ENCODE data around the gene EDIL3.
"Not testable (repeated sequence)": the region's sequence is repeated elsewhere in the genome, so short reads cannot be mapped to it uniquely, and the experiment has no call there.

EDIL3 gene

DNA sequence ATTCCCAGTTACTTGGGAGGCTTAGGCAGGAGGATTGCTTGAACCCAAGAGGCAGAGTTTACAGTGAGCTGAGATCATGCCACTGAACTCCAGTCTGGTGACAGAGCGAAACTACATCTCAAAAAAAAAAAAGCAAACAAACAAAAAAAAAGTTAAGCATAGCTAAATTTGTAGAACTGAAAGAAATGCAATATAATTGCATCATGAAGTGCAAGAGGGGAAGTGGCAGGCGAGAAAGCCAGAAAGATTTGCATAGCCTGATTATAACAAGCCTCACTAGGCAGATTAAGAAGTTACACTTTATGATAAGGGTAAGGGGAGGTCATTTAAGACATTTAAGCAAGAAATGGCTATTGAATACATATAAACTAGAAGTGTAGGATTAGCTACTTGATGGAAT lies 187.1 kb downstream of the EDIL3 start:
- no peak for DNase-seq (ENCODE audit: low read depth in 3 of 3, low spot score in 1 of 3)

DNA sequence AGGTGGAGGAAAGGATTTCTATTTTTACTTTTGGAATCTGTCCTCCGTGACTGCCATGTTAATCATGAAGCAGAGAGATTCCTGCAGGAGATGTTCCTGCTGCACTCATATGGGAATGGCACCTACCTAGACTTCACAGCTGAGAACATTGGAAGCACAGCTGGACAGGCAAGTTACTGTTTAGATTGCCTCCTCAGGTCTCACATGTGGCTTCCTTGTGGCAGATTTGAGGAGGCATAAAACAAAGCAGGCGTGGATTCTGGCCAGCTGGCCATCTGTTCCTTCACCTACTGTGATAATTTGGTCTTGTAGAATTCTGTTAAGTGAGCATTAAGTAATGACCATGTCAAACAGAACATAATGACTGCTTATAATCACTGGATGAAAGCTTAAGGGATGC lies 193.4 kb downstream of the EDIL3 start:
- no peak for DNase-seq (ENCODE audit: low read depth in 3 of 3, low spot score in 1 of 3)

DNA sequence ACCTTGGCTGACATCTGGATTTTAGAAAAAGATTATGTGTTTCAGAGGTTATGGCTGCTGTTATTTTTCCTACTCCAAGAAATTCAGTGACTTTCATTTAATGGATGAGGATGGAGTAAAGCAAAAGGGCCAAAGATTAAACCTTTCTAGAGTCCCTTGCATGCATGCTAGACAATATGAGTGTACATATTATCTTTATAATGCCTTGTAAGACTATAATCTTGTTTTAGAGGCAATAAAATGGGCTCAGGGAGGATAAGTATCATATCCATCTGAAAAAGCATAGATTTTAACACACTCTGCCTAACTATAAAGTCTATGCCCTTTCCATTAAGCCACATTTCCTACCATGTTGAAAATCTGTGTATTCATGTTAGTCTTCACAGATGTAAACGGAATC lies 199.8 kb downstream of the EDIL3 start:
- no peak for DNase-seq (ENCODE audit: low read depth in 3 of 3, low spot score in 1 of 3)

DNA sequence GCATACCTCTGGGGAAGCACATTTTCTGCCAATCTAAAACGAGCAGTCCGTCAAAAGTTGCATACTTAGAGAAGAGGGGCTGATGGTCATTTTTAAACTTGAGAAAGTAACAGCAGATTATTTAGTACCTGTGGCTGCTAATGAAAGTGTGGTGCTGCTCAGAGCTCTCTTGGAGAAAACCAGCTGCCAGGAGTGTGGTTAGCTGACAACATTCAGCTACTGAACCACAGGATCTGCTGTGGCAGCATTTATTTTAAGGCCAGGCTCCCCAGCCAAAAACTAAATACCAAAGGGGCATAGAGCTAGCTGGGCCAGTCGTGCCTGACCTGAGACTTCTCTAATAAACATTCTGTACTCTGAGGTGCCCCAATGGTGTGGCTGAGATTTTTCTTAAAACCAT lies 203.6 kb downstream of the EDIL3 start:
- DNase-seq (ENCODE audit: low read depth in 3 of 3, low spot score in 1 of 3), result no peak

DNA sequence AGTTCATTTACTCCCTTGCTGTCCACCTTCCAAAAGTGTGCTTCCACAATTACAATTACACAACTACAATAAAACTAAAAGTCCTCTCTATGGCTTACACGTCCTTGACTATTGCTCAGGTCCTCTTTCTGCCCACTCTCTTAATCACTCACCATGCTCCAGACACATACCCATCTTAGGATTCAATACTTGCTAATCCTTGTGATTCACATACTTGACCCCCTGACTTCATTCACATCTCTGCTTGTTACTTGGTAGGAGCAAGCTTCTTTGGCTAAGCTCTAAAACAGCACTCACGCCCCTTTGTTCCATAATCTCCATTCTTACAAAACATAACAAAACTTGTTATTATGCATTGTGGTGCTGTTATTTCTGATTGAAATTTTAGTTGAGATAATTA lies 215.8 kb downstream of the EDIL3 start:
- no peak for DNase-seq (ENCODE audit: low read depth in 3 of 3, low spot score in 1 of 3)

DNA sequence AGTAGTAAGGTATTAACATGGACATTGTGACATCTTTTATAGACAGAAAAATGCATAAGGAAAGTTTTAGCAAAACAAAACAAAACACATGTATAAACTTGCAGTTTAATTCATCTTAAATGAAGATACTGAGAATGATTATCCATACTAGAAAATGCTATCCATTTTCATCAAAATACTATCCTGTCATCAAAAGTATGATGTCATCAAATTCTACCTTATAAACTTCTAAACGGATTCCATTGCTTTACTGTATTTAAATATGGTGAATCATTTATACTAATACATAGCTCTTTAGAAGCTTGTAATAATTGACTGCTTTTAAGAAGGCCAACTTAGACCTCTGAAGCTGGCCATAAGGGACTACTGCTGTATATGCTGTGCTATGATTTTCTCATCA lies 221.0 kb downstream of the EDIL3 start:
- DNase-seq (ENCODE audit: low read depth in 3 of 3, low spot score in 1 of 3), result no peak

DNA sequence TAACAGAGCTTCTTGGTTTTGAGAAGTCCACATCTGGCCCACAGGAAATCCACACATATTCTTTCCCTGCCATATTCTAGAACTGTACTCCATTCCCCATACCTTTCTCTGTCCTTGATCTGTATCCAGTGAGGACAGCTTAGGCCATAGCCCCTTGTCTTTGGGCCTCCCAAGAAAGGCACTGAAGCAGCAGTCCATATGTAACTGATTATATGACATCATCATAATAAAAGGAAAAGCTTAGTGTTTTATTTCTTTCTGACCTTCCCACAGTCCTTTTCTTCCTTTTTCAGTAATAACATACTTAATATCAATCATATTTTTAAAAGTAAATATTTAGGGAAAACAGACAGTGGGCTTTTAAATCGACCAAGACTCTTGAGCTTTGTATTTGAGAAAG lies 222.0 kb downstream of the EDIL3 start:
- DNase-seq (ENCODE audit: low read depth in 3 of 3, low spot score in 1 of 3), result no peak

DNA sequence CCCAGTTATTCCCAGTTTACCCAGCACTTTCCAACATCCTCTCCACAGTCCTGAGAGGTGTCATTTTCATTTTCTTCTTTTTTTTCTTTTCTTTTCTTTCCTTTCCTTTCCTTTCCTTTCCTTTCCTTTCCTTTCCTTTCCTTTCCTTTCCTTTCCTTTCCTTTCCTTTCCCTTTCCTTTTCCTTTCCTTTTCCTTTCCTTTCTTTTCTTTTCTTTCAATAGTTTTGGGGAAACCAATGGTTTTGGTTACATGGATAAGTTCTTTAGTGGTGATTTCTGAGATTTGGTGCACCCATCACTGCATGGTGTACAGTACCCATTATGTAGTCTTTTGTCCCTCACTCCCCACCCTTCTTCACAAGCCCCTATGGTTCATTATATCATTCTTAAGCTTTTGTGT lies 224.0 kb downstream of the EDIL3 start:
- DNase-seq (ENCODE audit: low read depth in 3 of 3, low spot score in 1 of 3), result not testable (repeated sequence)

DNA sequence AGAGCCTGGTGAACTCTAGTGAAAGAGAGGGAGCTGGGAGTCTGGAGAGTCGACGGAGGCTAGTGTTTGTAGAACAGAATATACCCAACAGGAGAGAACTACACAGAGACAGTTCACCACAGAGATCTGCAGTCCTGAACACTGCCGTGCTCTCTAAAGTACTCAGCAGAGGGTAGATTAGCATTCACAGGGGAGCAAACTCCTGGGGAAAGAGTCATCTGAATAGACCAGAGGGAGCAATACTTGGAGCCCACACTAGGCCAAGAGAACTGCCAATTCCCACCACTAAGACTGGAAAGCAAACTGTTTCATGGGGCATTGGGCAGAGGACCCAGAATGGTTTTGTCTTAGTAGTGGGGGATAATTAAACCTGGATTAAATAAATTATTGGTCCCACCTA lies 235.6 kb downstream of the EDIL3 start:
- no peak for DNase-seq (ENCODE audit: low read depth in 3 of 3, low spot score in 1 of 3)

DNA sequence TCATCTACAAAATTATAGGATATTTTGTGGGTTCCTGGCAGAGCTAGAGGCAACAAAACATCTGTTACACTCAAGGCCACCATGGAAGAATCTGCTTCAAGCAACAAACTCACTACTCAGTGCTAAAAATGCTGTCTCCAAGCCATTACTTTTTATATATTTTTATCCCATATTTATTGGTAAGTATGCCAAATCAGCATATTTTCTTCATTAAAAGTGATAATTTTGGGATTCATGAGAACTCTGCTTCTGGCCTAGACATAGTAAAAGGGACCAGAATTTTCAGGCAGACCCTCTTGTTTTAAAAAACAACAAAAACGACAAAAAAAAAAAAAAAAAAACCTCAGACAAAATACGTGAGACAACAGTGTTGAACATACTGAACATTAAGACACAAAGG lies 236.0 kb downstream of the EDIL3 start:
- no peak for DNase-seq (ENCODE audit: low read depth in 3 of 3, low spot score in 1 of 3)

DNA sequence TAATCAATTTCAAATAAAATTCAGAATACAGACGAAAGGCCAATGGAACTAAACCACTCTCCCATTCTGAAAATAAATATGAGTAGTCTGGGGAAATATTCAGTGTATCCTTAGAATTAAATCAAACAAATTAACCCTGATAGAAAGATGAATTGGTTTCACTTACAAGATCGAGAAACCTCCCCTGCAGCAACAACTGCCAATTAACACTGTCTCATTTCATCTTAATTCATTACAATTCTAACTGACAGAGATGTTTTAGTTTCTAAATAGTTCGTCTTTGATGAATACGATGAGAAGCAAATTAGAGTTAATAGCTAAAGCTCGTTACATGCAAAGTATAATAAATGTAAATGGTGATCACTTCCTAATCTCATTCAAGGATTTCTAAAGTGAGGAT lies 247.1 kb downstream of the EDIL3 start:
- DNase-seq (ENCODE audit: low read depth in 3 of 3, low spot score in 1 of 3), result no peak

DNA sequence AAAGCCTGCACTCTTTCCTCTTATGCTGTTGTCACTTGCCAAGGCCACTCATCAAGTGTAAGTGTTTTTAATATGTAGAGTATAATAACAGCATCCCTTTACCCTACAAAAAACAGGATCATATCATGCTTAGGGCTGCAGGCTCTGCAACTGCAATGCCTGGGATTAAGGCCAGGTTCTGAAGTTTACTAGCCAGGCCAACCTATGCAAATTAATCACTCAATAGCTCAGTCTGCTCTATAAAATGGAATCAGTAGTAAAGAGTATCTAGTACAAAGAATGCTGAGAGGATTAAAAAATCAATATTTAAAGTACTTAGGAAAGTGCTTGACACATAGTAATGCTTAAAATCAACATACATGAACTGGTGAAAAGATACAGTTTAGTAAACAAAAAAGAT lies 253.3 kb downstream of the EDIL3 start:
- no peak for DNase-seq (ENCODE audit: low read depth in 3 of 3, low spot score in 1 of 3)

DNA sequence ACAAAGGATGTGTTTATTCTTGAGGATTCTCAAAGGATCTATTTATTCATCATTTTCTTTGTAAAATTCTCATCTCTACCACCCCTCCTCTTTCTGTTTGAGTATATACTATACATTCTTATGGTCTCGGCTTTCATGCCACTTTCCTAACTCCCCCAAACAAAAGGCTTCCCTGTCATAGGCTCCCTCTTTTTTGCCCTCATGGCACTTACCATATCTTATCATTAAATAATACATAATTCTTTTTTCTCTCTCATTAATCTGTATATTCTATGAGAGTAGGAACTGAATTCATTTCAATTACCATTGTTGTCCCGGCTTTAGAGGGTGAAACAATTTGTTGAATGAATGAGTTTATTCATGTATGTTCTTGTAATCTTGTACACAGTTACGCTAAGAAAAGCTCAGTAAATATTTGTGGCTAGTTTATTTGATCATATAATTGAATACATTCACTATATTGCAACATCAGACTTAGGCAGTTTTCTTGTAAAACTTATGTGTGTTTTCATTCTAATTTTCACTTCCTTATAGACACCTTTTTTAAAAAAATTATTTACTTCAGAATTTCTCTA lies 254.6 kb downstream of the EDIL3 start:
- no peak for DNase-seq (ENCODE audit: low read depth in 3 of 3, low spot score in 1 of 3)

DNA sequence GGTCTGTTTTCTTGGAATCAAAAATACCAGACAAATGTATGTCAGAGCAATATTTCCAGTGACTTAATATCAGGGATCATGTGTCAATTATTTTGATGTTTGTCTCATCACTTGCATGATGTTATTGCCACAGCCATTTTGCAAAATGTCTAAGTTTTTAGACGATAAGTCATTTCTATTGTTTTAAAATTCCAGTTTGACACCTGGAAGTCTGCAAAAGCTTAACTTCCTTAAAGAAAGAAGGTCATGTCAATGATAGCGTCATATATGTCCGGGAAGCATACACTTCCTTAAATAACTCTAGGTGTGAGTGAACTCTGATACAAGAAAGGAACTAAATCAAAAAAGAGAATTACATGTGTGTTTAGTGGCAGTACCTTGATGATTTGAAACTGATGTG lies 259.5 kb downstream of the EDIL3 start:
- no peak for DNase-seq (ENCODE audit: low read depth in 3 of 3, low spot score in 1 of 3)

DNA sequence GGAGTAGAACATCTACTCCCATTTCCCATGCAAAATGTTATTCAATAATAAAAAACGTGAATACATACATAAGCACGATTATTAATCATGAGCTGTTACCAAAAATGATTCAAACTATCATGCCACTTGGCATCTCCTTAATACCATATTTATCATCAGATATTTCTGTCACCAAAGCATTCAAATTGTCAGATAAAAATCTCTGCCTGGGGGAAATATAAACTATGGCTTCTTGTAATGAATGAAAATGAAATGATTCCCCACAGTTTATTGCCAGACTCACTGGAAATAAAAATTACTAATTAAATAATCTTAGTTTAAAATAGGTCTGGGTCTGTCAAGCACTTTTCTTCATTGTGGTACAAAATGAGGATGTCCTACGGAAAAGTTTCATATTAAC lies 265.4 kb downstream of the EDIL3 start:
- DNase-seq (ENCODE audit: low read depth in 3 of 3, low spot score in 1 of 3), result no peak

DNA sequence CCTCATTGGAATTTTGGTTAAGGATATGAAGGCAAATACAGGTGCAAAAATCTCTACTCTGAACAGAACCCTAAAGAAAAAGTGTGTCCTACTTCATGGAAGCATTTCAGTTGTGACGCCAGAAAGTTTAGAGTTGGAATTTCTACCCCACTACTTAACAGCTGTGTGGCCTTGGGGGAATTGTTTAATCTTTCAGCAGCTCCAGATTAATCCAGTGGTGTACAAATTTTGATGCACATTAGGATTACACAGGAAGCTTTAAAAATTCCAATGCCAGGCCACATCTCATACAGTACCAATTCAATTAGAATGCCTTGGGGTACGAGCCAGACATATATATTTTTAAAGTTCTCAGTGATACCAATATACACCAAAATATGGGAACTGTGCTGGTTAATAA lies 266.1 kb downstream of the EDIL3 start:
- no peak for DNase-seq (ENCODE audit: low read depth in 3 of 3, low spot score in 1 of 3)

DNA sequence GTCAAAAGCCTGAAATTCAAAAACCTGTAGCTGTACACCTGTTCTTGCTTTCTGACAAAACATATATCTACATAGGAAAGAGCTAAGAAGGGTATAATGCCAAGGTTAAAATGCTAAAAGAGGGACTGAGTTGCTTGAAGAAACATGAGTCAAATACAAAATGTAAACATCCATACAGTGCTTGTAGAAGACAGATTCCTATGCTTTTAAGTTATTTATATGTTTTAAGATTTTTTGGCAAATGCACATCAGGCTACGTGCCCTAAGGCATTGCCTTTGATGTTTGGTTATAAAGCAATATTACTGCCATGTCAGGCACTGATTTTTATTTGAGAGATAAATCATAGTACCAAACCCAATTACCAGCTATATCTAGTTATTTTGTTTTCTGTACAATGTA lies 269.0 kb downstream of the EDIL3 start:
- DNase-seq (ENCODE audit: low read depth in 3 of 3, low spot score in 1 of 3), result no peak

DNA sequence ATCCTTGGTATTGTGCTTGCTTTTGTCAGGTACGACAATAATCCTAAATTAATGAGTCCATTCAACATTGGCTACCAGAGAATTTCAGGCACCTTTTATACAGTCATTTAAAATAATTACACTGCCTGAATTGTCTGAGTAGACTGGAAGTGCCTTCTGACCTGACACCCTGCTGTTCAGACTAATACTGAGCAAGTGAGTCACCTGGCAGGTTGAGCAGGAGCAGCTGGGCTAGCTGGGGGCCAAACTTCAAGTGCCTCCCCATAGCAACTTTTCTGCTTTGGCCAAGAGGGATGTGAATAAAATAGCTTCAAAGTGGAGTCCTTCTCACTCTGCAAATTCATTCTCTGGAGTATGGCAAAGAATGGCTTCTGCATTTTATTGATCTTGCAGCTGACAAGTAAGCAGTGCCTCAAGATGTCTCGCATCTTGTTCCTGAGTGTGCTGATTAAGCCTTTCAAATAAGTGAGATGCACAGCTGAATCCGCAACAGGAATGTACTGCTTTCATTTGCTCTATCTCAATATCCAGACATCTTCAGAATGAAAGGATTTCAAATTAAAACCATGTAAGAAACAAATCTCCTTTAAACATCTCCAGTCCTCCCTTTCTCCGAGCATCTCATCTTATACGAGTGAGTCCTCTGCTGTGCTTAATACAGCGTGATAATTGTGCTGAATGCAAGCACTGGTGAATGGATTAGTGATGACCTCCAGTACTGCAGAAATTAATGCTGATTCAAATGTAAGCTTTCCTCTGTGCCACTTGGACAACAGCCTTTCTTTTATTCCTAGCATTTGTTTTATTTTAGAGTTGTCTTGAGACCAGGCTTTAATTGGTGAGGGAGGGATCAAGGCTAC lies 271.2 kb downstream of the EDIL3 start:
- no peak for DNase-seq (ENCODE audit: low read depth in 3 of 3, low spot score in 1 of 3)

DNA sequence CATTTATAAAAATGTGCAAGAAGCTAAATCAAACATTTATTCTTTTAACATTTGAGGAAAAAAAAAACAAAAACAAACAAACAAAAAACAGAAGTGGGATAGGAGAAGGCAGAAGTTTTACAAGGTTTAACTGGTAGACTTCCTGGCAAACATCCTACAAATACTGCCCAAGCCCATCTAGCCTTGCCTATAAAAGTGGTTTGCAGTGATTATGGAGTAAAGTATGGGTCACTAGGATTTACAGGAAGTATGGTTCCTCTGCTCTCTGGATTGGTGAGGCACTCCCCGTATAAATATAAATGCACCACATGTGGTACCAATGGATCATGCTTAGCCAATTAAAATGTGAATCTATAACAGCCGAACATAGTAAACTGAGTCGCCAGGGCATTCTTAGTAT lies 291.9 kb downstream of the EDIL3 start:
- DNase-seq (ENCODE audit: low read depth in 3 of 3, low spot score in 1 of 3), result no peak

DNA sequence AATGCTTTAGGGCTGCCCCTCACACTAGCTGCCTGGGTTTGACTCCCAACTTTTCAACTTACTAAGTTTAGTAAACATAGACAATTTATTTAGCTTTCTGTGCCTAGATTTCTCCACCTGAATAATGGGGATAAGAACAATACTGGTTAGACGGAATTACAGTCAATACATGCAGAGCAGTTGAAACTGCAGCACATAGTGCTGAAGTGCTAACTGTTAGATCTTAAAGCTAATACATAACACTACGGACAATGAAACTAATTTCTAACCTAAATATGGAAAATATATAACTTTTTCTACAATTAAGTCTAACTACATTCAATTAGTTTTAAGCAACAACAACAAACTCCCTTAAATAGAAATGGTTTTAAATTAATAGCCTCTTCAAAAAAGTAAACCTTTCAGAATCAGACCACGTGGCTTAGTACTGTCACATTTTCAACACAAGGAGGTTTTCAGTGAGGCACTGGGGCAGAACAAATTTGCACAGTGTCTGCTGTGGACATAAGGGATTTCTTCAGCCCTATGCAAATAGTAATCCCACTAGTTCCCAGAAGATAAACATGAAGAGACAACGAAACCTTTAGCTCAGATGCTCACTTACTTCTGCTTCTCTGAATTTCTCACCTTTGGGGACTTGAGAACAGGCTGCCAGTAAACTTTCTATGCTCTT lies 293.4 kb downstream of the EDIL3 start:
- DNase-seq (ENCODE audit: low read depth in 3 of 3, low spot score in 1 of 3), result no peak

DNA sequence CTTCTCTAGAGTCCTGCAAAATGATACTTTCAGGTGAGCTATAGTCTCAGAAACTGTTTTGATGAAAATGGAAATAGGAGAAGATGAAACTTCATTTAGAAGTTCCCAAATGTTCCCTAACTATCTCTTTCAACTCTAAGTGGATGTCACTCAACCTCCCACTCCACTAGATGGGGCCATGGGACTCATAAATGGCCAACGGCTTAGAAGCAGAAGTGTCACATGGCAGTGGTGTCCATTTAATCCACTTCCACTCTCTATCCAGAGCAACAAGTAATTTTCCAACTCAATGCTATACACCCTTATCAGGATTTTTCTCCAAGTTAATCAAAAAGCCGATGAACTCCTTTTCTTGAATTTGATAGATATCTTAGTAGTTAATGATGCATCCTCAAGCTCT lies 295.7 kb downstream of the EDIL3 start:
- DNase-seq (ENCODE audit: low read depth in 3 of 3, low spot score in 1 of 3), result no peak

DNA sequence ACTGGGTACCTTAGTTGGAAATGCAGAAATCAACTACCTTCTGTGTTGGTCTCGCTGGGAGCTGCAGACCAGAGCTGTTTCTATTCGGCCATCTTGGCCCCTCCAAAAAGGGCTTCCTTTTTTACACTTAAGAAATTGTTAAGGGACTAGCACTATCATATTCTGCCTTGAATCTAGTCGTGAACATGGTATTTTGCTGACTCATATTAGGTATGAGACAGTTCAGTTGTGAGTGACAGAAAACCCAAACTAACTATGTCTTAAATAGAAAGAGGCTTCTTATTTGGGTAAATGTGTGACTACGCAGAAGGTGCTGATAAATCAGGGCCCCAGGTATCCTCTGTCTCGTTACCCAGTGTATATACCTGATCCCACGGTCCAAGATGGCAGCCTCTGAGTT lies 298.2 kb downstream of the EDIL3 start:
- DNase-seq (ENCODE audit: low read depth in 3 of 3, low spot score in 1 of 3), result no peak
